Stimulated activated CD8-positive, alpha-beta memory T cell treated with anti-CD3 and anti-CD28 coated beads, Interleukin-15, amount 100 ng/mL, for 1 hour (primary cell): ENCODE data around the gene PLEKHG3.
"Not testable (repeated sequence)": the region's sequence is repeated elsewhere in the genome, so short reads cannot be mapped to it uniquely, and the experiment has no call there.

Experiments
- DNase-seq: peaks from one replicate; pipeline ENCODE4 v3.0.0-alpha.2; 2020; ENCODE audit warnings: low read depth

The PLEKHG3 gene

GRCh38 chr14:64704143-64704742 lies at the start of gene PLEKHG3:
Gene PLEKHG3 (plus strand): TSS chr14:64704424. CDS start chr14:64727632, 23,208 bp downstream.
- DNase-seq, result no peak

GRCh38 chr14:64654901-64655300 lies 49.3 kb upstream of the PLEKHG3 start:
- DNase-seq, result no peak

- DNase-seq, result no peak
Observed at GRCh38 chr14:64656986-64657385, 47.2 kb upstream of the PLEKHG3 start.

DNA sequence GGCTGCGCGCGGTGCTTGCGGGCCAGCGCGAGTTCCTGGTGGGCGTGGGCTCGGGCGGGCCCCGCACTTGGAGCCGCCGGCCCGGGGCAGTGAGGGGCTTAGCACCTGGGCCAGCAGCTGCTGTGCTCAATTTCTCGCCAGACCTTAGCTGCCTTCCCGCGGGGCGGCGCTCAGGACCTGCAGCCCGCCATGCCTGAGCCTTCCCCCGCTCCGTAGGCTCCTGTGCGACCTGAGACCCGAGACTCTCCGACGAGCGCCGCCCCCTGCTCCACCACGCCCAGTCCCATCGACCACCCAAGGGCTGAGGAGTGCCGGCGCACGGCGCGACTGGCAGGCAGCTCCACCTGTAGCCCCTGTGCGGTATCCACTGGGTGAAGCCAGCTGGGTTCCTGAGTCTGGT lies 46.0 kb upstream of the PLEKHG3 start:
- DNase-seq, result no peak

GRCh38 chr14:64658700-64659264 lies 45.4 kb upstream of the PLEKHG3 start:
- DNase-seq, result not testable (repeated sequence)

DNA sequence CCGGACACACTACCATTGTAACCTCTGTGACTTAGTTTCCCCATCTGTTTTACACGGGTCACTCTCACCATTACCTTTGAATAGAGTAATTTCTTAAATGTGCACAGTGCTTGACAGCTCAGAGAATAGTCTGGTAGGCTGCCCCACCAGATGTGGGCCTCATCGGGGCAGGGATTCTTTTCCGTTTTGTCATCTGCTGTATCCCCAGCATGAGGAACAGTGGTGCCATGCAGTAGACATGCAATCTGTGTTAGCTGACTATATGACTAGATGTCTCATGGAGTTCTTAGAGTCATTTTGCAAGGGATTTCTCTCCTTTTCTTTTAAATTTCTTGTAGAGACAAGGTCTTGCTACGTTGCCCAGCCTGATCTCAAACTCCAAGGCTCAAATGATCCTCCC lies 44.9 kb upstream of the PLEKHG3 start:
- no peak for DNase-seq

GRCh38 chr14:64663174-64663573 lies 41.0 kb upstream of the PLEKHG3 start:
- DNase-seq, result no peak

- DNase-seq, result no peak
Observed at GRCh38 chr14:64671591-64671990, 32.6 kb upstream of the PLEKHG3 start.

DNA sequence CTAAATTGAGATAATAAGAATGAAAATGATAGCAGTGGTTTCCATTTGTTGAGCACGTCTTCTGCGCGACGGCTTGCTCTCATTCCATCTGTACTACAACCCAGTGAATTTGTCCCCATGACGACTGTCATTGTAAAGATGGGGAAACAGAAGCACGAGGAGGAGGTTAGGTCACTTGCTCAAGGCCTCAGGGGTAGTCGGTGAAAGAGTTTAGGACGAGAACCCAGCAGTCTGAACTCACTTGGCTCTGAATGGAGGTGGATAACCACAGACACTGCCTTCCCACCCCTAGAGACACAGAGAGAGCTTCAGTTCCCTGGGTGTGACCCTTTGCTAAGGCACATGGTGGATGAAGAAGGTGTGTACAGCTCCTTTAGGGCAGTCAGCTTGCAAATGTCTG lies 30.9 kb upstream of the PLEKHG3 start:
- no peak for DNase-seq

DNA sequence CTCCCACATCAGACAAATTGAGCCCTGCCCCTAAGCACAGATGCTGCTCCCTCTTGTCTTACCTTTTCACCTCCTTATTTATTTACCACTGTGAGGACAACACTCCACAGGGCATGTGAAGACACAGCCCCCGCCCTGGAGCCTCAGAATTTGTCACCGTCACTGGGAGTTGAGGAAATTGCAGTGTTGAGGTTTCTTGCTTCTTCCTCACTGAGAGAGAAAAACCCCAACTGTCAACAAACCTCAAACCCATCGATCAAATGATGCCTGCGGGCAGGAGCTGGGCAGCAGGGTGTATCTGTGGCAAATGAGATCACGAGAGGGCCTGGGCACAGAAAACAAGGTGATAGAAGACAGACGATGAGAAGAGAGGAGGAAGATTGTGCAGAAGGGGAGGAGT lies 30.5 kb upstream of the PLEKHG3 start:
- DNase-seq, result peak; percentile 5

GRCh38 chr14:64674829-64675228 lies 29.4 kb upstream of the PLEKHG3 start:
- DNase-seq, result no peak

DNA sequence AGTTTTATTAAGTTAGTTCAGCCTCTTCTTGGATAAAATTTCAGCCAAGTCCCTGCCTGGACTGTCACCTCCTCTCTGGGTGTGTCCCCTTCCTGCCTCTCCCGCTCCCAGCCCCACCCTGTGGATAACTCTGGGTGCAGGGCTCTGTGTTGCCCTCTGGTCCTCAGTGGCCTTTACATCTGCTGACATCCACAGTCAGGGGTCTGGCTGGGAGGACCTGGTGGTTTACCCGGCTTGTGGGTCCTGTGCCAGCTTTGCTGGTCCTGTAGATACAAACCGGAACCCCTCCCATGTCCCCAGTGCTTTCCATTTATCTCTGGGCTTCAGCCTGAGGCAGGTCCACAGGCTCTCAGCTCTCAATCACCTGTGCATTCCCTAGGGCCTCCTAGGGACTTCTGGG lies 28.9 kb upstream of the PLEKHG3 start:
- no peak for DNase-seq

DNA sequence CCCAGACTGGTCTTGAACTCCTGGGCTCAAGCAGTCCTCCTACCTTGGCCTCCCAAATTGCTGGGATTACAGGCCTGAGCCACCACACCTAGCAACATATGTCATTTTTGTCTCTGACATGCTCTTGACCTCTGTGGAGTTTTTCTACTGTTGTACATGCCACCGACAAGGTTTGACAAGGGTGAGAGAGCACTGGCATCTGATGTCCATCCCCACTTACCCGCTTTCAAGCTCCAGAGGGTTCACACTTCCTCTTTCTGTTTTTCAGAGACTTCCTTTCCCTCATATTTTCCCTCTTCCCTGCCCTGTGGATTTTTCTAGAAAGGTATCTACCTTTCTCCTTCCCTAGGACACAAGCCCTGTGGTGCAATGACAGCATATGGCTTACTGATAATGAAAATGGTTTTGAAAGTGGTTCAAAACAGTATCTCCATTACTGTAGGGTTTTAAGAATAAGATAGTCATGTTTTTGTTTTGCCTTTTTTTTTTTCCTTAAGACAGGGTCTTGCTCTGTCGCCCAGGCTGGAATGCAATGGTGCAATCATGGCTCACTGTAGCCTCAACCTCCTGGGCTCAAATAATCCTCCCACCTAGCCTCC lies 27.7 kb upstream of the PLEKHG3 start:
- no peak for DNase-seq

DNA sequence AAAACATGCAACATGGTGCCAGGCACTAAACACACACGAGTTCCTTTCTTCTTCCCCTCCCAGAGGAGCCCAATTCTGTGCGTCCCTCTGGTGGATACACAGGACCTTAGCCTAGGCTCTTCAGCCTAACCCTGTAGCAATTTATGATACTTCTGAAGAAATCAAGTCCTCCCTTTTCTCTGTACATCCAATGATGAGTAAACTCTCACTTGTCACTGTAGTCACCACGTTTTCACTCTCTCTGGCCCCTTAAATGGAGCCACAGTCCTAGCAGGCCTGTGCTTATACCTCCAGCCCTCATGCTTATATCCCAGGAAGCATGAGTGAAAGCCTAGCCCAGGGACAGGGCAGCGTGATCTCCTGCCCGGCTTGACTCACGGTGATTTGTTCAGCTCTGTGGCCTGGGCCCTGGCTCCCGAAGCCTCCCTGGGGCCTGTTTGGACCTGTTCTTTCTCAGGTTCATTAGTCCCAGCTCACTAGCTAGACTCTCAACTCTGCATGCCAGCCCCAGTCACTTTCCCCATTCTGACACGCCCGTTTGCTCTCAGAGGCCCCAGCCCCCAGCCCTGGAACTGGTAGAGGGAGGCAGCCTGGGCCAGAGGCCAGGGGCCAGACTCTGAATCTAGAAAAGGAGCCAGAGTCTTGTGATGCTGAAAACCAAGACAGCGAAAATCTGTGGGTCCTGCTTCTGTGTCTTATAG lies 24.1 kb upstream of the PLEKHG3 start:
- DNase-seq, result no peak

GRCh38 chr14:64680714-64681065 lies 23.5 kb upstream of the PLEKHG3 start:
- no peak for DNase-seq

DNA sequence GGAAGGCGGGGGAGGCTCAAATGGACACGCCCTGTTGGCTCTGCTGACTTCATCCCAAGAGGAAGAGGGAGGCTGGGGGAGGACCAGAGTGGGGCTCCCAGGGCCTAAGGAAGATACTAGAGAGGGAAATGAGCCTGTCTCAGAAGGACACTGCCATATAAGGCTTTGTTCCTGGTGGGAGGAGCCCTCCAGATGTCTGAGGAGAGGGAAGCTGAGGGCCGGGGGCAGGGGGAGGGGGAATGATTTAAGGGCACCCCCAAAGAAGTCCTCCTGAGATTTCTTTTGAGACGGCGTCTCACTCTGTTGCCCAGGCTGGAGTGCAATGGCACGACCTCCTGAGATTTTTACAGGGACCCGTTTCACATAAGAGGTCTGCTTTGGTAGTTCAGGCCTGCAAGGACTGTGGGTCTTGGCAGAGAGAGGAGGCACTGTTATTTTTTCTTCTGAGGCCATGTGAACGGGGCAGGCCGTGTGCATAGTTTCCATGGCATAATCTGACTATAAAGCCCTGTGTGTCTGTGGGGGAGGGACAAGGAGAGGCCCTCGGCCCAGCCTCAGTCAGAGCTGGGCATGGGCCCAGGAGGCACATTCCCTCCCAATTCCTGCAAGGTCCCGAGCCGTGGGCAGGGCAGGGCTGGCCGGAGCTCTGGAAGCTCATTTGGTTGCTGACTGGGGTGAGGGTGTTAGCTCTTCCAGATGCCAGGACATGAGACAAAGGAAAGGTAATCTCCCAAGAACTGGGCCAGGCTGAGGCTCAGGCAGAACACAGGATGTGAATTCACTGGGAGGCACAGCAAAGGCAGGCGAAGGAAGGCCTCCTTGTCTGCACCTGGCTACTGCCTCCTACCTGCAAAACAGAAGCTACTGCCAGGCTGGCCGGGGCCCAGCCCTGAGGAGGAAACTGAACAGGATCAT lies 22.2 kb upstream of the PLEKHG3 start:
- no peak for DNase-seq

DNA sequence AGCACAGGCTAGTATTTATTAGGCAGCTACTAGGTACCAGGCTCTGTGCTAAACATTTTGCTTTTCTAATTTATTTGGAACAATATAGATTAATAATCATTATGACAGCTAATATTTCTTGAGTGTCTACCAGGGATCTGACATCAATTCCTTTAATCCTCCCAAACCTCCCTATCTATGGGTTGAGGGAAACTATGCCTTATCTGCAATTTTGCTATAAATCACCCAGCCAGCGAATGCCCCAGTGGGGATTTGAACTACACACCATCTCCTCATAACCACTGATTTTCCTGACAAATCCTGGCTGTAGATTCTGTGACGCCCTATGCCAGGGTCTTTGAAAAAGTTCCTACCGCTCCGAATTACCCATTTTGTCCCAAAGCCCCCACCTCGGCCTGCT lies 21.4 kb upstream of the PLEKHG3 start:
- DNase-seq, result no peak

GRCh38 chr14:64683264-64683663 lies 21.0 kb upstream of the PLEKHG3 start:
- no peak for DNase-seq

DNA sequence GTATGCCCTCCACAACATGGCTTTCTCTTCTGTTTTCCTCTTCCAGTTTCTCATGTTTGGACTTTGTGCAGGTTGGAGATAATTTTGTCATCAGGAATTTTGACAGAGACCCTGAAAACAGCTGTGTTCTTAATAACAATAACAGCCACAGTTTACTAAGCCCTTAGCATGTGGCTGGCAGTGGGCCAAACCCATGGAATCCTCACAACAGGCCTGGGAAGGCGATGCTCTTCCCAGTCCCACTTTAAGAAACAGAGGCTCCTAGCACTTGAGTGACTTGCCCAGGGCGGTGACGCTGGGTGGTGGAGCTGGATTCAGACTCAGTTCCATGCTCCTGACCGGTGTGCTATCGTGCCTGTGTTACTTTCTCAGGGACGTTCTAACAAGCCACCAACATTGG lies 20.1 kb upstream of the PLEKHG3 start:
- no peak for DNase-seq

GRCh38 chr14:64685371-64686281 lies 18.6 kb upstream of the PLEKHG3 start:
- DNase-seq, result no peak

DNA sequence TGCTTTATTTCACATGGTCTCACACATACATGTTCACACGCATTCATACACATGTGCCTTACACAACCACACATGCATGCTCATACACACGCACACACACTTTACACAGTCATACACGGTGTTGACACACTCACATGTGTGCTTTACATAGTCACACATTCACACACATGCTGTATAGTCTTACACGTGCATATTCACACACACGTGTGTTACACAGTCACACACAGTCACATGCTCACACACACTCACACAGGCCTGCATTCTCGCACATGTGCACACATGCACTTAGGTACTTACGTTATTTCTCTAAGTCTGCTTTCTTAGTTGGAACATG lies 18.0 kb upstream of the PLEKHG3 start:
- DNase-seq, result no peak
